IMR-90 (cell line): ENCODE data around the gene TMEM117. TPM values are rescaled to one million over a fixed set of nuclear protein-coding genes. Genes with fewer than 3 reads are reported as not detected.

Experiments
- ATAC-seq: fragments of 200-7000 bp; cut with Tn5 transposase; 2 replicates; pipeline ENCODE4 v1.9.1; 2020; ENCODE audit warnings: low read depth, mild to moderate bottlenecking, moderate library complexity
- BruUV-seq: library from RNA; stranded (reverse); fragments of 400-500 nt; replicated peaks from 2 replicates; lab custom pipeline; 2021; lab: Mats Ljungman, UMichigan
- CTCF ChIA-PET: fragments of 300-600 bp; formaldehyde crosslinking; extraction: SDS; loops from one replicate; lab custom pipeline; 2021; ENCODE audit warnings: antibody characterized with exemption; lab: Yijun Ruan, JAX
- POLR2A ChIA-PET: fragments of 300-600 bp; sonication (Branson Sonifier 250); formaldehyde crosslinking; loops from one replicate; lab custom pipeline; 2022; ENCODE audit warnings: antibody characterized with exemption; ENCODE audit not compliant: unreplicated experiment; lab: Charles Lee
- DNase-seq: peaks from one replicate; pipeline ENCODE4 v3.0.0; 2013
- H2AFZ ChIP-seq: replicated peaks from 2 replicates; pipeline ENCODE3; 2013; ENCODE audit warnings: low read length, mild to moderate bottlenecking; ENCODE audit not compliant: poor library complexity
- H2AK5ac ChIP-seq: 2 replicates; pipeline ENCODE4 v1.6.1; 2013; ENCODE audit warnings: low read depth, low read length, inconsistent platforms
- H2AK9ac ChIP-seq: replicated peaks from 2 replicates; pipeline ENCODE3; 2013; ENCODE audit warnings: mild to moderate bottlenecking, low read depth, low read length, moderate library complexity; ENCODE audit not compliant: poor library complexity
- H2BK120ac ChIP-seq: 2 replicates; pipeline ENCODE4 v1.6.1; 2013; ENCODE audit warnings: low read depth, low read length, inconsistent platforms
- H2BK15ac ChIP-seq: 3 replicates; pipeline ENCODE4 v1.6.1; 2013; ENCODE audit warnings: low read depth, low read length, inconsistent platforms
- H2BK20ac ChIP-seq: 2 replicates; pipeline ENCODE4 v1.6.1; 2013; ENCODE audit warnings: low read depth, mild to moderate bottlenecking, inconsistent platforms, low read length, moderate library complexity
- H2BK5ac ChIP-seq: 2 replicates; pipeline ENCODE4 v1.6.1; 2013; ENCODE audit warnings: mild to moderate bottlenecking, low read depth, low read length, inconsistent platforms; ENCODE audit not compliant: poor library complexity, severe bottlenecking
- H3K14ac ChIP-seq: replicated peaks from 2 replicates; pipeline ENCODE4 v1.6.1; 2013; ENCODE audit warnings: low read depth, low read length, inconsistent platforms
- H3K18ac ChIP-seq: 2 replicates; pipeline ENCODE4 v1.6.1; 2013; ENCODE audit warnings: low read depth, low read length, control low read depth
- H3K23ac ChIP-seq: 2 replicates; pipeline ENCODE4 v1.6.1; 2013; ENCODE audit warnings: low read depth, low read length, inconsistent platforms
- H3K27ac ChIP-seq: 2 replicates; pipeline ENCODE4 v1.5.1; 2013; ENCODE audit warnings: mild to moderate bottlenecking, control low read depth, low read length; ENCODE audit not compliant: insufficient read depth
- H3K27me3 ChIP-seq: 2 replicates; pipeline ENCODE4 v1.6.1; 2013; ENCODE audit warnings: low read length; ENCODE audit not compliant: control insufficient read depth, insufficient read depth
- H3K36me3 ChIP-seq: 2 replicates; pipeline ENCODE4 v1.6.1; 2013; ENCODE audit warnings: low read length, mixed read lengths; ENCODE audit not compliant: control insufficient read depth, insufficient read depth
- H3K4ac ChIP-seq: 2 replicates; pipeline ENCODE4 v1.6.1; 2013; ENCODE audit warnings: low read depth, low read length, inconsistent platforms
- H3K4me1 ChIP-seq: 2 replicates; pipeline ENCODE4 v1.6.1; 2013; ENCODE audit warnings: low read length, mixed read lengths; ENCODE audit not compliant: control insufficient read depth, insufficient read depth
- H3K4me2 ChIP-seq: 2 replicates; pipeline ENCODE4 v1.6.1; 2013; ENCODE audit warnings: low read depth, mild to moderate bottlenecking, control low read depth, low read length, moderate library complexity
- H3K4me3 ChIP-seq: 2 replicates; pipeline ENCODE4 v1.5.1; 2013; ENCODE audit warnings: low read depth, mild to moderate bottlenecking, control low read depth, low read length, moderate library complexity; ENCODE audit not compliant: insufficient read depth
- H3K56ac ChIP-seq: 2 replicates; pipeline ENCODE4 v1.6.1; 2013; ENCODE audit warnings: low read length, inconsistent platforms; ENCODE audit not compliant: insufficient read depth; ENCODE audit errors: extremely low read depth
- H3K79me1 ChIP-seq, 2 experiments: 2 replicates each; pipeline ENCODE4 v1.6.1; 2013; ENCODE audit warnings: low read length in 2 of 2, inconsistent platforms in 1 of 2, low read depth in 1 of 2
- H3K9ac ChIP-seq: 2 replicates; pipeline ENCODE4 v1.6.1; 2013; ENCODE audit warnings: low read depth, low read length, control low read depth
- H3K9me1 ChIP-seq: 2 replicates; pipeline ENCODE4 v1.6.1; 2013; ENCODE audit warnings: low read length, inconsistent platforms; ENCODE audit not compliant: insufficient read depth
- H3K9me3 ChIP-seq: 2 replicates; pipeline ENCODE4 v1.6.1; 2013; ENCODE audit warnings: low read length; ENCODE audit not compliant: control insufficient read depth, insufficient read depth
- H4K20me1 ChIP-seq: 2 replicates; pipeline ENCODE4 v1.6.1; 2013; ENCODE audit warnings: low read length, inconsistent platforms; ENCODE audit not compliant: insufficient read depth
- H4K5ac ChIP-seq: 2 replicates; pipeline ENCODE4 v1.6.1; 2013; ENCODE audit warnings: mild to moderate bottlenecking, low read depth, low read length, control low read depth
- H4K8ac ChIP-seq, 2 experiments: 2 replicates each; pipeline ENCODE4 v1.6.1; 2013; ENCODE audit warnings: low read depth in 2 of 2, low read length in 2 of 2, control low read depth in 1 of 2, inconsistent platforms in 1 of 2
- H4K91ac ChIP-seq: 2 replicates; pipeline ENCODE4 v1.6.1; 2013; ENCODE audit warnings: low read depth, low read length, inconsistent platforms; ENCODE audit not compliant: insufficient read depth
- CHD1 ChIP-seq: IDR thresholded peaks from 2 replicates; pipeline ENCODE4 v1.6.1; 2012; ENCODE audit warnings: low read depth, low read length, improper control_type of control experiment
- FOS ChIP-seq: fragments of 150-350 bp; IDR thresholded peaks from 2 replicates; pipeline ENCODE4 v1.6.1; 2016; ENCODE audit warnings: low read depth, low read length
- MXI1 ChIP-seq: IDR thresholded peaks from 2 replicates; pipeline ENCODE4 v1.6.1; 2012; ENCODE audit warnings: low read depth, mild to moderate bottlenecking, low read length, moderate library complexity, borderline replicate concordance
- RCOR1 ChIP-seq: IDR thresholded peaks from 2 replicates; pipeline ENCODE4 v1.6.1; 2012; ENCODE audit warnings: mild to moderate bottlenecking, low read length, improper control_type of control experiment; ENCODE audit not compliant: insufficient replicate concordance
- RFX5 ChIP-seq: IDR thresholded peaks from 2 replicates; pipeline ENCODE4 v1.8.0; 2012; ENCODE audit warnings: low read depth, mild to moderate bottlenecking, low read length, moderate library complexity
- SMC3 ChIP-seq: fragments of 150-350 bp; IDR thresholded peaks from 2 replicates; pipeline ENCODE4 v1.6.1; 2016; ENCODE audit warnings: low read depth, mild to moderate bottlenecking, antibody characterized with exemption, low read length, moderate library complexity
- WGBS, 2 experiments: methylation state at CpG; one replicate each; pipeline versions ENCODE4 v1.1.5 to v1.1.7; 2013; ENCODE audit warnings: missing lambda C conversion rate in 2 of 2; ENCODE audit not compliant: insufficient read length in 1 of 2; ENCODE audit errors: extremely low coverage in 2 of 2; 5-methylcytosine and 5-hydroxymethylcytosine counted together
- dilution Hi-C: fragments of 300-500 bp; cut with HindIII; formaldehyde crosslinking; loops from one replicate; pipeline ENCODE4 v1.14.3; 2018; ENCODE audit warnings: low sequenced_read_pairs; ENCODE audit not compliant: unreplicated experiment
- in situ Hi-C: fragments of 300-500 bp; cut with MboI; formaldehyde crosslinking; loops from 3 replicates; pipeline ENCODE4 v1.14.3; 2019; ENCODE audit warnings: low sequenced_read_pairs, inconsistent platforms, mixed read lengths
- intact Hi-C: fragments of 100-400 bp; cut with micrococcal nuclease; formaldehyde crosslinking; loops from 2 replicates; pipeline ENCODE4 v1.10.0; 2022
- polyA plus RNA-seq, 3 experiments: library from polyadenylated mRNA; depleted of rRNA; stranded (reverse); fragments of >200 nt; gene quantifications; 2 replicates each; pipeline ENCODE4 v1.2.3, GENCODE V29; 2012; ENCODE audit warnings: low replicate concordance in 1 of 3
- total RNA-seq: library from RNA; depleted of rRNA; stranded (reverse); fragments of >200 nt; gene quantifications from 2 replicates; pipeline ENCODE4 v1.2.3, GENCODE V29; 2012

Gene TMEM117
- total and polyA plus RNA-seq, 2 of the 4 experiments (the other 2 are of a cell fraction): 8.7 to 21.0 TPM

DNA sequence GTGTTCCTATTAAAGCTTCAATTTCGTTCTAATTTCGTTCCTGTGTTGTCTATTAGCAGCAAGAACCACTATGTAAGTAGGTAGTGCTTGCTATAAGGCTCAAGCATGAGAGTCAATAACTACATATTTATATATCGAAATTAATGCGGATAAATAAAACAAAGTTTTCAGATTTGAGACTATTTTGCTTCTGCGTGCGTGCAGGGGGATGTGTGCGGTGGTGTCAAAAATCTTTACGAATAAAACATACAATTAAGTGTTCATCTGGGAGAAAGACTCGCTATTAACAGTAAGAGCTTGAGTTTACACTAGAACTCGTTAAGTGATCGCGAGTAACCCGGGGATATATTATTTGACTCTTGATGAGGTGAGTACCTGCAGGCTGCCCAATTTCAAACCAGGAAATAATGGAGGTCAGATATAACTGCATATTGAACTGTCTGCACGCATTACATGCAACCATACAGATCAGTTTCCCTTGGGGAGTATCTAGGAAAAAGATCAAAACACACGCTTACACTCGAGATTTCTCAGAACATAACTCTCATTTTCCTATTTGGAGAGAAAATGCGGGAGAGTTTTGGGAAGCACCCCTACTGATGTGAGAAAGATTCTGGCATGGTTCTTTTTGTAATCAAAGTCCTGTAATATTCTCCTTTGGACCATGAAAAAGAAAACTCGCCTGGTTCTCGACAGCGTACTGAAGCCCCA, 30.6 kb upstream of the TMEM117 start:
- no peak overlapping the region for H3K18ac ChIP-seq
- peak overlapping the region; percentile 98 for H2AFZ ChIP-seq
- H4K8ac ChIP-seq: peak overlapping the region; percentile 91 to 92; a peak in 3 of 4 replicates
- CTCF ChIA-PET: interaction anchor here (1.2 to 2.6 kb wide), 3 partner anchors 12 to 78 kb away, joined by 6 to 7 read pairs (median 7); no protein-coding TSS in a partner anchor
- peaks cover 2 to 23% of the 10 kb centered on the region in 2 experiments for H3K79me1 ChIP-seq
- BruUV-seq: TSS peak; percentile 46
- H2BK120ac ChIP-seq: no peak overlapping the region
- no peaks in the 10 kb centered on the region for H3K9me3 ChIP-seq
- H3K56ac ChIP-seq: peak overlapping the region; percentile 70
- intact Hi-C loops (loop anchor here (2.0 kb wide), 1 partner anchor 77 kb away; no protein-coding TSS in a partner anchor), dilution Hi-C loops (no loop called here), in situ Hi-C loops (loop anchor here (5.0 kb wide), 1 partner anchor 77 kb away; no protein-coding TSS in a partner anchor)
- peak overlapping the region; percentile 95 for H3K4ac ChIP-seq
- no peak overlapping the region for H2BK20ac ChIP-seq
- no peaks in the 10 kb centered on the region for H3K27me3 ChIP-seq
- ATAC-seq (no peak), DNase-seq (no peak)
- no peaks in the 10 kb centered on the region for H3K9me1 ChIP-seq
- WGBS, 2 experiments: 0% methylated on average over 2 of the region's 20 CpGs; no CpG with 5 or more reads in 1 of the 2 experiments
- no peak for TF ChIP-seq RCOR1
- TF ChIP-seq RFX5: no peak
- TF ChIP-seq MXI1: no peak
- TF ChIP-seq CHD1: no peak
- no peak for TF ChIP-seq FOS
- TF ChIP-seq SMC3: no peak
- H3K36me3 ChIP-seq: peaks cover 6% of the 10 kb centered on the region
- no peaks in the 10 kb centered on the region for H3K4me1 ChIP-seq
- no peaks in the 10 kb centered on the region for H4K20me1 ChIP-seq
- peak overlapping the region; percentile 91 for H3K27ac ChIP-seq
- peak overlapping the region; percentile 91 for H3K23ac ChIP-seq
- H2AK5ac ChIP-seq: 0 out of 2 replicates have a peak overlapping the region, but pooled peaks have one; percentile 80
- POLR2A ChIA-PET: no interaction called here
- peak overlapping the region; percentile 89 for H3K4me3 ChIP-seq
- peak overlapping the region; percentile 89 for H3K9ac ChIP-seq
- H2AK9ac ChIP-seq: peak overlapping the region; percentile 60
- H4K5ac ChIP-seq: peak overlapping the region; percentile 19; the same call in 1 of the 2 replicates
- no peak overlapping the region for H4K91ac ChIP-seq
- no peak overlapping the region for H2BK15ac ChIP-seq
- peak overlapping the region; percentile 87 for H3K14ac ChIP-seq
- H2BK5ac ChIP-seq: peak overlapping the region; percentile 83
- peak overlapping the region; percentile 99 for H3K4me2 ChIP-seq
